DND-41 (cell line): ENCODE data around the gene ADORA2A.
A peak's percentile ranks its signal among the peaks of the same experiment; 100 is the strongest.

Experiments
- ATAC-seq: fragments of 200-7000 bp; cut with Tn5 transposase; 3 replicates; pipeline ENCODE4 v1.9.1; 2021; ENCODE audit warnings: low read depth; ENCODE audit not compliant: insufficient read depth
- DNase-seq: peaks from one replicate; pipeline ENCODE4 v3.0.0-alpha.2; 2020
- H2AFZ ChIP-seq: 2 replicates; pipeline ENCODE4 v1.6.0; 2012; ENCODE audit warnings: low read depth, low read length
- H3K27ac ChIP-seq: 2 replicates; pipeline ENCODE4 v1.5.1; 2012; ENCODE audit warnings: low read length, inconsistent platforms
- H3K27me3 ChIP-seq: fragments of 200-600 bp; sonication (generic); 2 replicates; pipeline ENCODE4 v1.6.0; 2012; ENCODE audit warnings: low read length, mild to moderate bottlenecking, inconsistent platforms; ENCODE audit not compliant: insufficient read depth, poor library complexity
- H3K36me3 ChIP-seq: 2 replicates; pipeline ENCODE4 v1.5.1; 2012; ENCODE audit warnings: low read length, inconsistent platforms; ENCODE audit not compliant: insufficient read depth
- H3K4me1 ChIP-seq: 2 replicates; pipeline ENCODE4 v1.5.1; 2012; ENCODE audit warnings: mild to moderate bottlenecking, low read length; ENCODE audit not compliant: insufficient read depth
- H3K4me2 ChIP-seq: 2 replicates; pipeline ENCODE4 v1.6.0; 2012; ENCODE audit warnings: mild to moderate bottlenecking, moderate library complexity, low read length, inconsistent platforms; ENCODE audit not compliant: insufficient read depth
- H3K4me3 ChIP-seq, 2 experiments: fragments of 200-600 bp in 1 of 2; shearing (Covaris generic) in 1 of 2; 2 replicates each; pipeline ENCODE4 v1.5.1; 2012 to 2016; ENCODE audit warnings: inconsistent platforms in 2 of 2, low read length in 2 of 2, mild to moderate bottlenecking in 2 of 2, low read depth in 1 of 2, moderate library complexity in 1 of 2
- H3K79me2 ChIP-seq: 2 replicates; pipeline ENCODE4 v1.6.0; 2012; ENCODE audit warnings: low read length, inconsistent platforms; ENCODE audit not compliant: insufficient read depth
- H3K9ac ChIP-seq: 2 replicates; pipeline ENCODE4 v1.6.0; 2012; ENCODE audit warnings: low read depth, mild to moderate bottlenecking, inconsistent platforms, low read length, moderate library complexity
- H3K9me3 ChIP-seq: 2 replicates; pipeline ENCODE4 v1.5.1; 2012; ENCODE audit warnings: low read length, moderate library complexity, mild to moderate bottlenecking, inconsistent platforms; ENCODE audit not compliant: insufficient read depth, severe bottlenecking
- H4K20me1 ChIP-seq: 2 replicates; pipeline ENCODE4 v1.6.0; 2012; ENCODE audit warnings: low read length; ENCODE audit not compliant: insufficient read depth
- EZH2 ChIP-seq: IDR thresholded peaks from 3 replicates; pipeline ENCODE4 v1.6.1; 2012; ENCODE audit warnings: borderline replicate concordance, low read depth, mild to moderate bottlenecking, moderate library complexity, low read length, inconsistent platforms; ENCODE audit not compliant: severe bottlenecking
- TF ChIP-seq, protein P1 (sequence below): IDR thresholded peaks from 2 replicates; pipeline ENCODE4 v1.5.1; 2012; ENCODE audit warnings: borderline replicate concordance, low read length, moderate library complexity, mild to moderate bottlenecking; ENCODE audit not compliant: poor library complexity, severe bottlenecking; ENCODE audit errors: extremely low read depth

The ADORA2A gene

DNA sequence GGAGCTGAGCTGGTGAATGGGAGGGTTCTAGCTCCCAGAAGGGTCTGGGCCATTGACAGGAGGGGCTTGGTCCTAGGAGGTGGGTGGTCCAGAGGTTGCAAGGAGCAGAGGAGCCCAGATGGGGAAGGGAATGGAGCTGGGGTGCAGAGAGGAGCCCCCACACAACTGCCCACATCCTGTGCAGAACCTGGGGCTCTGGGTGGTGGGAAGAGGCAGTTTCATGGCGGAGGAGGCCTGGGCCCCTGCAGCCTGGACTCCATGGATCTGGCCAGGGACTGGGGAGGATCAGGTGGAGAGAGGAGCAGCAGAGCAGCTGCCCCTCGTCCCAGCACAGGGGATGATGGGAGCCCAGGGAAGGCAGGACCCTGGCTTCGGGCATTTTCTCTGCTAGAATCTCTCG lies 963 bp upstream of the ADORA2A start:
- peak overlapping the region; percentile 82 for H3K9ac ChIP-seq
- peak overlapping the region in 1 of 2 experiments; percentile 54; a peak in 2 of 4 replicates for H3K4me3 ChIP-seq
- no peaks in the 10 kb centered on the region for H3K36me3 ChIP-seq
- no peaks in the 10 kb centered on the region for H4K20me1 ChIP-seq
- H3K27ac ChIP-seq = peak overlapping the region; percentile 95
- TF ChIP-seq, protein P1, sequence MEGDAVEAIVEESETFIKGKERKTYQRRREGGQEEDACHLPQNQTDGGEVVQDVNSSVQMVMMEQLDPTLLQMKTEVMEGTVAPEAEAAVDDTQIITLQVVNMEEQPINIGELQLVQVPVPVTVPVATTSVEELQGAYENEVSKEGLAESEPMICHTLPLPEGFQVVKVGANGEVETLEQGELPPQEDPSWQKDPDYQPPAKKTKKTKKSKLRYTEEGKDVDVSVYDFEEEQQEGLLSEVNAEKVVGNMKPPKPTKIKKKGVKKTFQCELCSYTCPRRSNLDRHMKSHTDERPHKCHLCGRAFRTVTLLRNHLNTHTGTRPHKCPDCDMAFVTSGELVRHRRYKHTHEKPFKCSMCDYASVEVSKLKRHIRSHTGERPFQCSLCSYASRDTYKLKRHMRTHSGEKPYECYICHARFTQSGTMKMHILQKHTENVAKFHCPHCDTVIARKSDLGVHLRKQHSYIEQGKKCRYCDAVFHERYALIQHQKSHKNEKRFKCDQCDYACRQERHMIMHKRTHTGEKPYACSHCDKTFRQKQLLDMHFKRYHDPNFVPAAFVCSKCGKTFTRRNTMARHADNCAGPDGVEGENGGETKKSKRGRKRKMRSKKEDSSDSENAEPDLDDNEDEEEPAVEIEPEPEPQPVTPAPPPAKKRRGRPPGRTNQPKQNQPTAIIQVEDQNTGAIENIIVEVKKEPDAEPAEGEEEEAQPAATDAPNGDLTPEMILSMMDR = no peak
- TF ChIP-seq EZH2 = no peak
- H2AFZ ChIP-seq = no peak overlapping the region
- ATAC-seq = no peak
- H3K4me2 ChIP-seq = peak overlapping the region; percentile 71
- H3K79me2 ChIP-seq = peaks cover 32% of the 10 kb centered on the region
- H3K27me3 ChIP-seq = no peaks in the 10 kb centered on the region
- peaks cover 68% of the 10 kb centered on the region for H3K4me1 ChIP-seq
- no peaks in the 10 kb centered on the region for H3K9me3 ChIP-seq
- peak; percentile 41 for DNase-seq

DNA sequence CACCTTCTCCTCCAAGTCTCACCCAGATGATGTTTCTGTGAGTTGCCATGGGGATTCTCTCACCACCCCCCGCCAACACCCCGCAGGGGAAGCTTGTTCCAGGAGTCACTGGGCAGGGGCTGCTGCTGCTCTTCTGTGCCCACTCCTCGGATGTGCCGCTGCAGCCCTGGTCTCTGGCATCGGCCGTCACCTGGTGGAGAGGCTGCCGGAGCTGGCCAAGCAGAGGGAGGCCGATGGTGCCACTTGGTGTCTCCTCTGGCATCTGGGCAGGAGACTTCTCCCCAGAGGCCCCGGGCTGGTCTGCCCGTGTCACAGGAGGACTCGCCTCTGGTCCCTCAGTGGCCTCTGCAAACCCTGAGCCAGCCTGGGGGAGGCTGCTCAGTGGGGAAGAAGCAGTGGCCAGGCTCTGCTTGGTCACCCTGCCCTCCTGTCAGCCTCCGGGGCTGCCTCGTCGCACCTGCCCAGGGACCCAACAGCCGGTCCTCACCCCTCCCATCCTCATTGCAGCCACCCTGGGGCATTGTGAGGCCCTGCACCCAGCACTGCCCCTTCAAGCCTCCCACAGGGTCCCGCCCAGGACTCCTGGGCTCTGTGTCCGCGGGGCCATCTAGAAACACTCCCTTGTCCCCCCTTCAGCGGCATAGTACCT lies 424 bp upstream of the ADORA2A start:
- H2AFZ ChIP-seq = peak overlapping the region; percentile 42
- peak overlapping the region; percentile 95 for H3K27ac ChIP-seq
- ATAC-seq (no peak), DNase-seq (peak; percentile 46)
- H3K36me3 ChIP-seq = no peaks in the 10 kb centered on the region
- H3K79me2 ChIP-seq = peaks cover 36% of the 10 kb centered on the region
- peaks cover 74% of the 10 kb centered on the region for H3K4me1 ChIP-seq
- H3K9me3 ChIP-seq = no peaks in the 10 kb centered on the region
- H4K20me1 ChIP-seq = no peaks in the 10 kb centered on the region
- H3K4me3 ChIP-seq = peak overlapping the region in 1 of 2 experiments; percentile 54; a peak in 3 of 4 replicates
- TF ChIP-seq, protein P1 = no peak
- no peak for TF ChIP-seq EZH2
- H3K9ac ChIP-seq = peak overlapping the region; percentile 82
- peak overlapping the region; percentile 71 for H3K4me2 ChIP-seq
- H3K27me3 ChIP-seq = no peaks in the 10 kb centered on the region

GRCh38 chr22:24428751-24429410 lies 1.5 kb downstream of the ADORA2A start:
- Histone ChIP-seq H3K4me3 (peak overlapping the region in 1 of 2 experiments; percentile 54; a peak in 2 of 4 replicates), H3K4me1 (peaks cover 93% of the 10 kb centered on the region), H3K27ac (peak overlapping the region; percentile 95), H4K20me1 (no peaks in the 10 kb centered on the region), H3K27me3 (no peaks in the 10 kb centered on the region), H3K4me2 (peak overlapping the region; percentile 71), H2AFZ (no peak overlapping the region), H3K9me3 (no peaks in the 10 kb centered on the region), H3K36me3 (peaks cover 10% of the 10 kb centered on the region; the same call in 1 of the 2 replicates), H3K9ac (peak overlapping the region; percentile 82), H3K79me2 (peaks cover 44% of the 10 kb centered on the region)
- DNase-seq (no peak), ATAC-seq (no peak)
- TF ChIP-seq, protein P1 = no peak
- no peak for TF ChIP-seq EZH2
